Upper lobe of left lung (tissue), 6 donors: Measurements from ENCODE around the gene DMXL2. TPM values are rescaled to one million over a fixed set of nuclear protein-coding genes. Genes with fewer than 3 reads are reported as not detected.

Experiments used
- ATAC-seq, 2 donors: fragments of 200-7000 bp; cut with Tn5 transposase; one replicate each; pipeline ENCODE4 v1.9.1; 2022; ENCODE audit warnings: mild to moderate bottlenecking in 2 of 2, moderate library complexity in 2 of 2; ENCODE audit not compliant: low FRiP score in 2 of 2
- DNase-seq, 2 donors: peaks; one replicate each; pipeline ENCODE4 v3.0.0-alpha.2; 2019 to 2020
- H3K27ac ChIP-seq, 4 donors: fragments of 200-600 bp; sonication (generic); one replicate each; pipeline ENCODE4 v1.5.1; 2016 to 2019
- H3K27me3 ChIP-seq, 4 donors: fragments of 200-600 bp; sonication (generic); one replicate each; pipeline ENCODE4 v1.5.1; 2017 to 2019
- H3K36me3 ChIP-seq, 4 donors: fragments of 200-600 bp; sonication (generic); one replicate each; pipeline ENCODE4 v1.5.1; 2016 to 2019
- H3K4me1 ChIP-seq, 4 donors: fragments of 200-600 bp; sonication (generic); one replicate each; pipeline ENCODE4 v1.5.1; 2018 to 2019
- H3K4me3 ChIP-seq, 4 donors: fragments of 200-600 bp; sonication (generic); one replicate each; pipeline ENCODE4 v1.5.1; 2017 to 2019; ENCODE audit warnings: mild to moderate bottlenecking in 2 of 4, moderate library complexity in 1 of 4
- H3K9me3 ChIP-seq, 4 donors: fragments of 200-600 bp; sonication (generic); one replicate each; pipeline ENCODE4 v1.5.1; 2018 to 2019
- CTCF ChIP-seq, 6 experiments: fragments of 450-650 bp in 4 of 6; fragments of 200-600 bp in 2 of 6; sonication (generic) in 2 of 6; IDR thresholded peaks; one replicate each; pipeline ENCODE4 v1.5.1; 2016 to 2019; ENCODE audit warnings: antibody characterized with exemption in 6 of 6
- EP300 ChIP-seq, 4 donors: sonication (generic); formaldehyde crosslinking; IDR thresholded peaks; one replicate each; pipeline ENCODE4 v1.5.1; 2017; ENCODE audit warnings: antibody characterized with exemption in 4 of 4, control low read depth in 2 of 4
- POLR2A ChIP-seq, 4 donors: fragments of 450-650 bp; IDR thresholded peaks; one replicate each; pipeline ENCODE4 v1.5.1; 2016 to 2017; ENCODE audit warnings: antibody characterized with exemption in 4 of 4, mild to moderate bottlenecking in 2 of 4
- POLR2AphosphoS5 ChIP-seq, 2 donors: sonication (generic); formaldehyde crosslinking; IDR thresholded peaks; one replicate each; pipeline ENCODE4 v1.5.1; 2017; ENCODE audit warnings: antibody characterized with exemption in 2 of 2
- WGBS, 2 donors: methylation state at CpG; one replicate each; pipeline ENCODE4 v1.1.5; 2017 to 2018; 5-methylcytosine and 5-hydroxymethylcytosine counted together
- total RNA-seq, 6 donors: library from RNA; depleted of rRNA in 4 of 6; stranded (reverse); fragments of >200 nt in 4 of 6; gene quantifications; one replicate each; pipeline versions ENCODE4 v1.1.0 to v1.2.1, GENCODE V29; 2016 to 2021
- donor health status: DM: no; HTN: no; CAD: no; lungs with moderate emphysema.
- donor health status: DM: no; HTN: yes; CAD: no; lungs with severe emphysema.

Gene DMXL2
- total RNA-seq, 6 donors from 2014 or later: 39.8 to 140 (median 58.1) TPM

GRCh38 chr15:51602484-51602883, 20.1 kb downstream of the DMXL2 start:
- Histone ChIP-seq H3K4me3 (no peak overlapping the region), H3K9me3 (no peaks in the 10 kb centered on the region), H3K27me3 (no peaks in the 10 kb centered on the region), H3K4me1 (no peaks in the 10 kb centered on the region), H3K36me3 (no peaks in the 10 kb centered on the region), H3K27ac (peak overlapping the region in 1 of 4 donors; percentile 5)
- WGBS, 2 donors: 61 to 83% methylated on average over 3 of the region's 3 CpGs
- no peak for ATAC-seq
- DNase-seq: no peak
- TF ChIP-seq POLR2AphosphoS5 (IDR thresholded peaks at IDR 0.05): no peak
- no peak for TF ChIP-seq CTCF (IDR thresholded peaks at IDR 0.05)
- TF ChIP-seq EP300 (IDR thresholded peaks at IDR 0.05): no peak
- no peak for TF ChIP-seq POLR2A (IDR thresholded peaks at IDR 0.05)

GRCh38 chr15:51601801-51602200, 20.8 kb downstream of the DMXL2 start:
- H3K4me3 ChIP-seq: no peak overlapping the region
- H3K27me3 ChIP-seq: no peaks in the 10 kb centered on the region
- 93 to 96% methylated on average over 1 of the region's 1 CpG for WGBS, 2 donors
- ATAC-seq: no peak
- no peaks in the 10 kb centered on the region for H3K4me1 ChIP-seq
- no peak overlapping the region for H3K27ac ChIP-seq
- H3K9me3 ChIP-seq: no peaks in the 10 kb centered on the region
- no peak for TF ChIP-seq EP300 (IDR thresholded peaks at IDR 0.05)
- TF ChIP-seq CTCF (IDR thresholded peaks at IDR 0.05): no peak
- TF ChIP-seq POLR2A (IDR thresholded peaks at IDR 0.05): no peak
- no peak for TF ChIP-seq POLR2AphosphoS5 (IDR thresholded peaks at IDR 0.05)
- no peaks in the 10 kb centered on the region for H3K36me3 ChIP-seq
- DNase-seq: no peak

GRCh38 chr15:51600114-51600513, 22.5 kb downstream of the DMXL2 start:
- no peak overlapping the region for H3K27ac ChIP-seq
- H3K4me1 ChIP-seq: no peaks in the 10 kb centered on the region
- DNase-seq (no peak), ATAC-seq (no peak)
- H3K27me3 ChIP-seq: no peaks in the 10 kb centered on the region
- H3K9me3 ChIP-seq: no peaks in the 10 kb centered on the region
- WGBS, 2 donors: 60 to 83% methylated on average over 1 of the region's 1 CpG
- no peaks in the 10 kb centered on the region for H3K36me3 ChIP-seq
- H3K4me3 ChIP-seq: no peak overlapping the region
- TF ChIP-seq CTCF (IDR thresholded peaks at IDR 0.05): no peak
- TF ChIP-seq EP300 (IDR thresholded peaks at IDR 0.05): no peak
- TF ChIP-seq POLR2A (IDR thresholded peaks at IDR 0.05): no peak
- no peak for TF ChIP-seq POLR2AphosphoS5 (IDR thresholded peaks at IDR 0.05)

- Histone ChIP-seq H3K4me3 (no peak overlapping the region), H3K36me3 (no peaks in the 10 kb centered on the region), H3K27ac (no peak overlapping the region), H3K27me3 (no peaks in the 10 kb centered on the region), H3K9me3 (no peaks in the 10 kb centered on the region), H3K4me1 (no peaks in the 10 kb centered on the region)
- no peak for ATAC-seq
- TF ChIP-seq EP300 (IDR thresholded peaks at IDR 0.05): no peak
- TF ChIP-seq POLR2AphosphoS5 (IDR thresholded peaks at IDR 0.05): no peak
- no peak for TF ChIP-seq POLR2A (IDR thresholded peaks at IDR 0.05)
- TF ChIP-seq CTCF (IDR thresholded peaks at IDR 0.05): no peak
- DNase-seq: no peak
- WGBS, 2 donors: 85 to 87% methylated on average over 2 of the region's 2 CpGs
These were observed 32.5 kb downstream of the DMXL2 start for GRCh38 chr15:51589881-51590568.

GRCh38 chr15:51588966-51589365, 33.6 kb downstream of the DMXL2 start:
- Histone ChIP-seq H3K4me3 (no peak overlapping the region), H3K4me1 (no peaks in the 10 kb centered on the region), H3K9me3 (no peaks in the 10 kb centered on the region), H3K36me3 (no peaks in the 10 kb centered on the region), H3K27ac (peak overlapping the region in 1 of 4 donors; percentile 45), H3K27me3 (no peaks in the 10 kb centered on the region)
- ATAC-seq (peak in 1 of 2 donors; percentile 23), DNase-seq (no peak)
- 87 to 90% methylated on average over 3 of the region's 3 CpGs for WGBS, 2 donors
- no peak for TF ChIP-seq POLR2A (IDR thresholded peaks at IDR 0.05)
- TF ChIP-seq CTCF (IDR thresholded peaks at IDR 0.05): no peak
- no peak for TF ChIP-seq EP300 (IDR thresholded peaks at IDR 0.05)
- no peak for TF ChIP-seq POLR2AphosphoS5 (IDR thresholded peaks at IDR 0.05)
